ENCODE data around the gene ZFAND3. TPM values are rescaled to one million over a fixed set of nuclear protein-coding genes. Genes with fewer than 3 reads are reported as not detected.

ZFAND3 gene
- total RNA-seq, 4 donors from 2014 or later: 37.3 to 70.1 (median 55.2) TPM

DNA sequence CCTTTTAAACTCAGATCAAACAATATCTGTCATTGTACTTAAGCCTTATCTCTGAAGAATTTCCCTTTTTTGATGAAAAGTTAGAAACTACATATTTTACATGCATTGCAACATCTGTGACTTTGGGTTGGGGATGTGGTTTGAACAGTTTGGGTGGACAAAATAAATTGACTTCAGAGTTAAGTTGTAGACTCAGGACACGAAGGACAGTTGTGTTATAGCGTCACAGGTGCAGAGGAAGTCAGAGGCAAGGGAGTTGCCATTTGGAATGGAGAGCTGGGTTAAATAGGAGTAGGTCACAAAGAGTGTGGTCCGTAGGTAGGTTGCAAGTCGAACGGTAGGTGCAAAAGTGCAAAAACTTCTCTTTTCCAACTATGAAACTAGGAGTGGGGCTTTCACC is 46.0 kb downstream of the ZFAND3 start:
- 84% methylated on average over 5 of the region's 5 CpGs for WGBS
- no peaks in the 10 kb centered on the region for H3K9me3 ChIP-seq
- intact Hi-C loops (cut with DNase I): no loop called here

DNA sequence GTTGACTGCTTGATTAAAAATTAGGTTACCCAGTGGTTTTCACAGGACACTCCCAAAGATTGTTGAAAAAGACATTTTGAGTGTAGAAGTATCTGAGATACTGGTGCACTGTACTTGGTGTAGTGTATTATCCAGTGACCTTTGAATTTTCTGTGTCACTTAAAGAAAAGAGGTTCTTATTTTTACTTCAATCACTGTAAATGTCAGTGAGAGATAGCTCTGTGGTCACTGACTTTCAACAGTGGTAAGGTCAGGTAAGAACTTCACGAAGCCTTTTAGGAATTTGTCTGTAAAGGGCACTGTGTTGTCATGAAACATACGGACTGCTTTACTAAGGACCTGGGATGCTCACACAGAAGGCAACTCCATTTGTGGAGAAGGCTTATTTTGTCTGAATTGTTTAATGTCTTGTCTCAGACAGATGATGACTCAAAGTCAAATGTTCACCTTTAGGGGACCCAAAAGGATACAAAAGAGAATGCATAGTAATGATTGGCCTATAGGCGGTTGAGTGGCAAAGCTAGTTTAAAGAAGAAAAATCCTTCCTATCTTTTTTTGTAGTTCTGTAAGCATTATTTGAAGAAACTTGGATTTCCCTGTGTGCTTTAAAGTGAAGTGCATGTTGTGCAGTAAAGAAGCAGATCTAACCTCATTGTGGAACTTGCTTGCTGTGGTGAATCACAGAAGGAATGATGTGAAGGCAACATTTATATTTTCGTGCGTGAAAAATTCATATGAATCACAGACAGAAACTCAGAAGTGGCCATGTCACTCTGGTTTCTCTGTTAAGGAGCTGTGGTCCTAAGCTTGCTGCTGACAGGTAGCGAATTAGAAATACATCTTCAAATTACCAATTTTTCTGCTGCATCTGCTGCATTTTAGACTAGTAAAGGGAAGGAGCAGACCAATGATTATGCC is 47.3 kb downstream of the ZFAND3 start:
- TF ChIP-seq POLR2A (IDR thresholded peaks at IDR 0.05; ENCODE audit: low read depth) (no peak), POLR2AphosphoS5 (IDR thresholded peaks at IDR 0.05) (no peak), EP300 (IDR thresholded peaks at IDR 0.05) (no peak)
- TF ChIP-seq, protein P1, sequence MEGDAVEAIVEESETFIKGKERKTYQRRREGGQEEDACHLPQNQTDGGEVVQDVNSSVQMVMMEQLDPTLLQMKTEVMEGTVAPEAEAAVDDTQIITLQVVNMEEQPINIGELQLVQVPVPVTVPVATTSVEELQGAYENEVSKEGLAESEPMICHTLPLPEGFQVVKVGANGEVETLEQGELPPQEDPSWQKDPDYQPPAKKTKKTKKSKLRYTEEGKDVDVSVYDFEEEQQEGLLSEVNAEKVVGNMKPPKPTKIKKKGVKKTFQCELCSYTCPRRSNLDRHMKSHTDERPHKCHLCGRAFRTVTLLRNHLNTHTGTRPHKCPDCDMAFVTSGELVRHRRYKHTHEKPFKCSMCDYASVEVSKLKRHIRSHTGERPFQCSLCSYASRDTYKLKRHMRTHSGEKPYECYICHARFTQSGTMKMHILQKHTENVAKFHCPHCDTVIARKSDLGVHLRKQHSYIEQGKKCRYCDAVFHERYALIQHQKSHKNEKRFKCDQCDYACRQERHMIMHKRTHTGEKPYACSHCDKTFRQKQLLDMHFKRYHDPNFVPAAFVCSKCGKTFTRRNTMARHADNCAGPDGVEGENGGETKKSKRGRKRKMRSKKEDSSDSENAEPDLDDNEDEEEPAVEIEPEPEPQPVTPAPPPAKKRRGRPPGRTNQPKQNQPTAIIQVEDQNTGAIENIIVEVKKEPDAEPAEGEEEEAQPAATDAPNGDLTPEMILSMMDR (IDR thresholded peaks at IDR 0.05): no peak
- no peaks in the 10 kb centered on the region for H3K9me3 ChIP-seq
- no peak overlapping the region for H3K27ac ChIP-seq (replicated peaks in 1 of 4)
- H3K36me3 ChIP-seq: no peaks in the 10 kb centered on the region
- DNase-seq (ENCODE audit: extremely low spot score): no peak
- no peak overlapping the region for H3K4me3 ChIP-seq
- H3K4me1 ChIP-seq: peaks cover 30 to 61% (median 44%) of the 10 kb centered on the region in 4 donors
- 64% methylated on average over 6 of the region's 6 CpGs for WGBS
- intact Hi-C loops (cut with DNase I): no loop called here
- no peaks in the 10 kb centered on the region for H3K27me3 ChIP-seq

More for the DNA sequence above, 46.0 kb downstream of the ZFAND3 start:
- no peaks in the 10 kb centered on the region for H3K36me3 ChIP-seq
- no peak for DNase-seq (ENCODE audit: extremely low spot score)
- peaks cover 30 to 71% (median 51%) of the 10 kb centered on the region in 4 donors for H3K4me1 ChIP-seq
- no peak overlapping the region for H3K27ac ChIP-seq (replicated peaks in 1 of 4)
- no peaks in the 10 kb centered on the region for H3K27me3 ChIP-seq
- no peak overlapping the region for H3K4me3 ChIP-seq
- TF ChIP-seq EP300 (IDR thresholded peaks at IDR 0.05) (no peak), POLR2A (IDR thresholded peaks at IDR 0.05; ENCODE audit: low read depth) (no peak), POLR2AphosphoS5 (IDR thresholded peaks at IDR 0.05) (no peak)
- TF ChIP-seq, protein P1 (IDR thresholded peaks at IDR 0.05): no peak

DNA sequence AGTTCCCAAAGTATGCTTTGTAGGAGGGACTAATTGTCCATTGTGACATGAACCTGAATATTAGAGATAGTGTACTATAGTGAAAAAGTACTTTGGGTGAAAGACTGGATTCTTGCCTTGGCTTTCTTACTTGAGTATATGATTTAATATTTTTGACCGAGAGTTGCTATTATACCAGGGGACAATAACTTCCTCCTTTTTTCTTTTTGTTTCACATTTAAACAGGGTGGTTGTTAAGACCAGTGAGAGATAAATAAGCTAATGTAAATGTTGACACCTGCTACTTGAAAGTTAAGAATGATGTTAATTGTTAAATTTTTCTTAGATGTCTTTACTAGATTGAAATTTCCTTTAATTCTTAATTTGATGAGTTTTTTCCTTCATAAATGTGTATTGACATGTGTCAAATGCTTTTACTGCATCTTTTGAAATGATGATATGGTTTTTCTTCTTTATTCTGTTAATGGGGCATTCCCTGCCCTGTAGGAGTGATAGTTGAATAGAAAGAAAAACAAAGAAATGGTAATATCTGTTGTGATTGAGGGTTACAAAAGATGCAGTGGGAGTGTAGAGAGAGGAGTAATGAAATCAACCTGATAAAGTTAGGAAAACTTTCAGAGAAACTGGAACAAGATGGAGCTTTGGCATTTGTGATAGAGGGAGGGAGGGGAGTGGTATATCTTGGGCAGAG is 48.4 kb downstream of the ZFAND3 start:
- WGBS: 63% methylated on average over 1 of the region's 1 CpG
- TF ChIP-seq POLR2A (IDR thresholded peaks at IDR 0.05; ENCODE audit: low read depth) (no peak), POLR2AphosphoS5 (IDR thresholded peaks at IDR 0.05) (no peak), EP300 (IDR thresholded peaks at IDR 0.05) (no peak)
- TF ChIP-seq, protein P1 (IDR thresholded peaks at IDR 0.05): no peak
- intact Hi-C loops (cut with DNase I): no loop called here
- Histone ChIP-seq H3K27ac (replicated peaks in 1 of 4) (no peak overlapping the region), H3K4me3 (no peak overlapping the region), H3K36me3 (no peaks in the 10 kb centered on the region), H3K27me3 (no peaks in the 10 kb centered on the region), H3K9me3 (no peaks in the 10 kb centered on the region), H3K4me1 (peaks cover 30 to 53% (median 39%) of the 10 kb centered on the region in 4 donors)
- DNase-seq (ENCODE audit: extremely low spot score): no peak

DNA sequence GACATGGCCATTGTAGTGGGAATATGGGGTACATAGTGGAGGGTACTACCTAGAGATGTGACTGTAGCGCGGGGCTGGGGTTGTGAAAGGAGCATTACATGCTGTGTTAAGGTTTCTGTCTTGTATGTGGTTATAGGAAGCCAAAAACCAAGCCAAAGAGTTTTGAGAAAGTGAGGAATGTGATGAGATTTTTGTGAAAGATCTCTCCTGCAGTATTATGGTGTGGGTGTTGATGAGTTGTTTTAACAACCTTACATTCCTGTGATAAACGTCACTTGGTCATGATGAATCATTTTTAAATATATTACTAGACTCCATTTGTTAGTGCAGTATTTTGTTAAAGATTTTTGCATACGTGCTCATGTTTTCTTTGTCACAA is 48.9 kb downstream of the ZFAND3 start:
- Histone ChIP-seq H3K4me1 (peaks cover 30 to 51% (median 38%) of the 10 kb centered on the region in 4 donors), H3K27ac (replicated peaks in 1 of 4) (no peak overlapping the region), H3K27me3 (no peaks in the 10 kb centered on the region), H3K9me3 (no peaks in the 10 kb centered on the region), H3K36me3 (no peaks in the 10 kb centered on the region), H3K4me3 (no peak overlapping the region)
- DNase-seq (ENCODE audit: extremely low spot score): no peak
- WGBS: 63% methylated on average over 4 of the region's 4 CpGs
- TF ChIP-seq POLR2A (IDR thresholded peaks at IDR 0.05; ENCODE audit: low read depth) (no peak), POLR2AphosphoS5 (IDR thresholded peaks at IDR 0.05) (no peak), EP300 (IDR thresholded peaks at IDR 0.05) (no peak)
- TF ChIP-seq, protein P1 (IDR thresholded peaks at IDR 0.05): no peak
- intact Hi-C loops (cut with DNase I): no loop called here
